Spleen (tissue), 11 donors: ENCODE data around the gene WDR86. TPM values are rescaled to one million over a fixed set of nuclear protein-coding genes. Genes with fewer than 3 reads are reported as not detected.

Source experiments
- DNase-seq: peaks from one replicate; pipeline ENCODE4 v3.0.0-alpha.2; 2020
- H3K27ac ChIP-seq, 8 donors: fragments of 200-600 bp; sonication (generic) in 7 of 8; 1 replicate in 4 of 8; 2 replicates in 4 of 8; pipeline versions ENCODE4 v1.5.0 to v1.8.0; 2016 to 2021; ENCODE audit warnings: inconsistent platforms in 4 of 8, mild to moderate bottlenecking in 4 of 8, moderate library complexity in 1 of 8
- H3K27me3 ChIP-seq, 7 donors: fragments of 200-600 bp; sonication (generic) in 6 of 7; replicated peaks in 1 of 7; 1 replicate in 4 of 7; 2 replicates in 3 of 7; pipeline versions ENCODE4 v1.5.0 to v1.8.0; 2016 to 2021; ENCODE audit warnings: inconsistent platforms in 3 of 7, mild to moderate bottlenecking in 1 of 7
- H3K36me3 ChIP-seq, 6 donors: fragments of 200-600 bp; sonication (generic) in 5 of 6; 1 replicate in 4 of 6; 2 replicates in 2 of 6; pipeline versions ENCODE4 v1.5.0 to v1.8.0; 2016 to 2021; ENCODE audit warnings: inconsistent platforms in 2 of 6
- H3K4me1 ChIP-seq, 6 donors: fragments of 200-600 bp; sonication (generic) in 5 of 6; 1 replicate in 3 of 6; 2 replicates in 3 of 6; pipeline versions ENCODE4 v1.5.0 to v1.8.0; 2016 to 2021; ENCODE audit warnings: inconsistent platforms in 3 of 6
- H3K4me3 ChIP-seq, 8 donors: fragments of 200-600 bp; sonication (generic) in 7 of 8; 1 replicate in 4 of 8; 2 replicates in 4 of 8; pipeline versions ENCODE4 v1.5.0 to v1.8.0; 2016 to 2021; ENCODE audit warnings: inconsistent platforms in 4 of 8, mild to moderate bottlenecking in 4 of 8, moderate library complexity in 2 of 8
- H3K9me3 ChIP-seq, 8 donors: fragments of 200-600 bp; sonication (generic) in 7 of 8; 1 replicate in 4 of 8; 2 replicates in 4 of 8; pipeline versions ENCODE4 v1.5.0 to v1.8.0; 2016 to 2021; ENCODE audit warnings: inconsistent platforms in 4 of 8
- POLR2A ChIP-seq, 3 donors: fragments of 450-650 bp; IDR thresholded peaks; one replicate each; pipeline ENCODE4 v1.5.1; 2017; ENCODE audit warnings: antibody characterized with exemption in 3 of 3, mild to moderate bottlenecking in 1 of 3
- POLR2AphosphoS5 ChIP-seq, 3 donors: sonication (generic); formaldehyde crosslinking; IDR thresholded peaks; one replicate each; pipeline ENCODE4 v1.5.1; 2017; ENCODE audit warnings: antibody characterized with exemption in 3 of 3
- WGBS, 5 donors: extraction: QIAGEN DNeasy Blood & Tissue Kit in 3 of 5; methylation state at CpG; one replicate each; pipeline versions ENCODE4 v1.1.5 to v1.1.7; 2013 to 2018; 5-methylcytosine and 5-hydroxymethylcytosine counted together
- intact Hi-C: fragments of 100-400 bp; cut with DNase I; formaldehyde crosslinking; loops from one replicate; pipeline ENCODE4 v1.15.0; 2023; ENCODE audit warnings: low total_unique reads
- polyA plus RNA-seq, 3 donors: library from polyadenylated mRNA; stranded (reverse); fragments of 200-250 nt; gene quantifications; one replicate each; pipeline ENCODE4 v1.2.1, GENCODE V29; 2013
- total RNA-seq, 7 donors: library from RNA; depleted of rRNA in 3 of 7; stranded (reverse); fragments of >200 nt in 3 of 7; fragmentation: NEBNext Ultra II Directional in 4 of 7; extraction: Animal tissue kit (Norgen Biotek cat#: 25700) in 4 of 7; gene quantifications; one replicate each; pipeline versions ENCODE4 v1.1.0 to v1.2.1, GENCODE V29; 2016 to 2021
- TF ChIP-seq, protein P1 (sequence below), 11 experiments: fragments of 200-600 bp in 7 of 11; fragments of 450-650 bp in 4 of 11; sonication (generic) in 4 of 11; IDR thresholded peaks in 8 of 11; conservative IDR thresholded peaks in 3 of 11; 1 replicate in 7 of 11; 2 replicates in 4 of 11; pipeline versions ENCODE4 v1.4.0 to v1.8.0; 2016 to 2021; ENCODE audit warnings: antibody characterized with exemption in 11 of 11, inconsistent platforms in 4 of 11, mild to moderate bottlenecking in 1 of 11
- donor health status: healthy with polysubstance abuse.
- donor health status: DM: no; HTN: no; CAD: no; lungs with moderate emphysema.
- donor health status: DM: no; HTN: no; CAD: no.
- donor health status: Bipolar disorder and iron deficiency.
- donor health status: healthy.
- donor health status: DM: no; HTN: no; CAD: no.
- donor health status: DM: yes; HTN: yes; CAD: no.

Gene WDR86
- total and polyA plus RNA-seq, 10 donors: 2.8 to 71.9 (median 49.2) TPM

DNA sequence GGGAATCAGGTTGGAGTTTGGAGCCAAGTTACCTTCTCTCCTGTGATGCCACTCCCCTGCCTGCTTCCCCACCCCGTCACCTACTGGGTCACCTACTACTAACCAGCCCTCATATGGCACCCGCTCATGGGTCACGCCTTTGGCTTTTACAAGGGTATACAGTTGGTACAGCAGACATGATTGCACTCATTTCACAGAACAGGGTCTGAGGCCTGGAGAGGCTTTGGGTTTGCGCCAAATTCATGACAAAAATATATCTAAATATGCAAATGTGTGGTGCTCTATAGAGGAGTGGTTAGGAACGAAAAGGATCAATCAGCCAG, 19.4 kb upstream of the WDR86 start:
- H3K27ac ChIP-seq: peak overlapping the region in 7 of 8 donors; percentile 11 to 79 (median 65)
- H3K4me1 ChIP-seq: peaks cover 14 to 78% (median 42%) of the 10 kb centered on the region in 6 donors
- H3K36me3 ChIP-seq: no peaks in the 10 kb centered on the region
- intact Hi-C loops: no loop called here
- no peaks in the 10 kb centered on the region for H3K9me3 ChIP-seq
- peaks cover 0 to 10% (median 0%) of the 10 kb centered on the region in 7 donors for H3K27me3 ChIP-seq
- DNase-seq: peak; percentile 39
- 75 to 90% (median 85%) methylated on average over 5 of the region's 5 CpGs for WGBS, 5 donors
- TF ChIP-seq, protein P1, sequence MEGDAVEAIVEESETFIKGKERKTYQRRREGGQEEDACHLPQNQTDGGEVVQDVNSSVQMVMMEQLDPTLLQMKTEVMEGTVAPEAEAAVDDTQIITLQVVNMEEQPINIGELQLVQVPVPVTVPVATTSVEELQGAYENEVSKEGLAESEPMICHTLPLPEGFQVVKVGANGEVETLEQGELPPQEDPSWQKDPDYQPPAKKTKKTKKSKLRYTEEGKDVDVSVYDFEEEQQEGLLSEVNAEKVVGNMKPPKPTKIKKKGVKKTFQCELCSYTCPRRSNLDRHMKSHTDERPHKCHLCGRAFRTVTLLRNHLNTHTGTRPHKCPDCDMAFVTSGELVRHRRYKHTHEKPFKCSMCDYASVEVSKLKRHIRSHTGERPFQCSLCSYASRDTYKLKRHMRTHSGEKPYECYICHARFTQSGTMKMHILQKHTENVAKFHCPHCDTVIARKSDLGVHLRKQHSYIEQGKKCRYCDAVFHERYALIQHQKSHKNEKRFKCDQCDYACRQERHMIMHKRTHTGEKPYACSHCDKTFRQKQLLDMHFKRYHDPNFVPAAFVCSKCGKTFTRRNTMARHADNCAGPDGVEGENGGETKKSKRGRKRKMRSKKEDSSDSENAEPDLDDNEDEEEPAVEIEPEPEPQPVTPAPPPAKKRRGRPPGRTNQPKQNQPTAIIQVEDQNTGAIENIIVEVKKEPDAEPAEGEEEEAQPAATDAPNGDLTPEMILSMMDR (IDR thresholded peaks at IDR 0.05 in 8 of 11, conservative IDR thresholded peaks at IDR 0.05 in 3 of 11): no peak
- TF ChIP-seq POLR2A (IDR thresholded peaks at IDR 0.05): no peak
- TF ChIP-seq POLR2AphosphoS5 (IDR thresholded peaks at IDR 0.05): no peak
- no peak overlapping the region for H3K4me3 ChIP-seq

DNA sequence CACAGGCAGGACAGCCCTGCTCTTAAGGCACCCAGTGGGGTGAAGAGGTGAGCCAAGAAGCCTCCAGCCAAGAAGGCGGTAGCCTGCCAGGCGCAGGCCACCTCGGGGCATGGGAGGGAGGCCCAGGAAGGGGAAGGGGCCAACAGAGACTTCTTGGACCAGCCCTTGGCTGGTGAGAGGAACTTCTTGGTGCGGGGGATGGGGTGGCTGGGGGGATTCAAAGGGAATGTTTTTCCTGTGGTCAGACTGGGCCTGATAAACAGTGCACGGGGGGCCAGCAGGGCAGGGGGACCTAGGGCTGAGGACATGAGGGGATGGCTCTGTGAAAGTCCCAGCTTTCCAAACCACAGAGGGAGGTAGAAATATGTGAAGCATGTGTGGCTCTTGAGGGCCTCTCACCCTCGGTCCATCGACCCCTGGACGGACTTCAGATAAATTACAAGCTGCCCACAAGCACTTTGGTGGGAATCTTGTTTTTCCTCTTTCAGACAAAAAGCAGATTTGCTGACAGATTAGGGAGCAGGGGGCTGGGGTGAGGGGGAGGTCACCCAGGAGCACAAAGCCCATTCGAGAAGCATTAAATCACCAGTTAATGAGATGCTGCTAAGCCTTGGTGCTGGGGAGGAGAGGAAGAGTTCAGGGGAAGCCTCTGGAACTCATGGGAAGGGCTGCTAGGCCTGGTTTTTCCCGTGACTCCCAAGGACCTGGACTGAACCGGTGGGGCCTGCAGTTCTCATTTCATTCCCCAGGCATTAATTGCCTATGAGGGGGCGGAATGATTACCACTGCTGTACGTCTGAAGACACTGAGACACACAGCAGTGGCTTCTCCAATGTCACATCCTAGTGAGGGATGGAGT, 18.8 kb upstream of the WDR86 start:
- H3K9me3 ChIP-seq: no peaks in the 10 kb centered on the region
- H3K4me1 ChIP-seq: peaks cover 14 to 76% (median 41%) of the 10 kb centered on the region in 6 donors
- peaks cover 0 to 10% (median 0%) of the 10 kb centered on the region in 7 donors for H3K27me3 ChIP-seq
- no peak overlapping the region for H3K4me3 ChIP-seq
- peak overlapping the region in 6 of 8 donors; percentile 35 to 79 (median 66) for H3K27ac ChIP-seq
- peak; percentile 70 for DNase-seq
- intact Hi-C loops: no loop called here
- H3K36me3 ChIP-seq: no peaks in the 10 kb centered on the region
- TF ChIP-seq, protein P1 (IDR thresholded peaks at IDR 0.05 in 8 of 11, conservative IDR thresholded peaks at IDR 0.05 in 3 of 11): no peak
- TF ChIP-seq POLR2AphosphoS5 (IDR thresholded peaks at IDR 0.05): peak; percentile 33 to 63 (median 34)
- WGBS, 5 donors: 49 to 62% (median 58%) methylated on average over 13 of the region's 13 CpGs

- no peaks in the 10 kb centered on the region for H3K36me3 ChIP-seq
- H3K27me3 ChIP-seq: peaks cover 0 to 10% (median 0%) of the 10 kb centered on the region in 7 donors
- DNase-seq: no peak
- H3K4me1 ChIP-seq: peaks cover 14 to 68% (median 34%) of the 10 kb centered on the region in 6 donors
- TF ChIP-seq, protein P1 (IDR thresholded peaks at IDR 0.05 in 8 of 11, conservative IDR thresholded peaks at IDR 0.05 in 3 of 11): no peak
- TF ChIP-seq POLR2A (IDR thresholded peaks at IDR 0.05) (no peak), POLR2AphosphoS5 (IDR thresholded peaks at IDR 0.05) (no peak)
- H3K27ac ChIP-seq: peak overlapping the region in 7 of 8 donors; percentile 65 to 79 (median 68)
- H3K9me3 ChIP-seq: peaks cover 0 to 2% (median 0%) of the 10 kb centered on the region in 8 donors
- 56 to 76% (median 75%) methylated on average over 10 of the region's 10 CpGs for WGBS, 5 donors
- intact Hi-C loops: no loop called here
- no peak overlapping the region for H3K4me3 ChIP-seq
Observed at GRCh38 chr7:151427705-151428377, 18.0 kb upstream of the WDR86 start.
